T-helper 1 cell (primary cell): ENCODE measurements around the gene FOXO3.

Source experiments
- DNase-seq, 5 donors: peaks; one replicate each; pipeline ENCODE4 v3.0.0-alpha.2; 2012 to 2020

The FOXO3 gene

DNA sequence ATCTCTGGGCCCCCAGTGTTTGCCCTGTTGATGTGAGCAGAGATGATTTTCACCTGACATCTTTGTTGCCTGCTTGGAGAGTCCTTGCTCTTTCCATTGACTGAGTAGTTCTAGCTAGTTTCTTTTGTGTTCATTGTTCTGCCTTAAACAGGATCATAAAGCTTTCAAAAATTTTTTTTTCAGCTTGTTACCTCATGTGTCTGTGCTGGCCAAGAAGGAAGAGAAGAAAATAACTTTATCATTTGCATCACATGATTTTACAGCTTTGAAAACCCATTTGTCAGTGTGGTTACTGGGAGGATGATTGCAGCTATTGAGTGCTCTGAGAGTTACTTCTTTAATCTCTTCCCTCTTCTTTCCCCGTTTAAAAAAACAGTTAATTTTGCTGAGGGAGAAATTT is 16.0 kb downstream of the FOXO3 start:
- no peak for DNase-seq

GRCh38 chr6:108578166-108578565 is 17.4 kb downstream of the FOXO3 start:
- DNase-seq, result no peak

DNA sequence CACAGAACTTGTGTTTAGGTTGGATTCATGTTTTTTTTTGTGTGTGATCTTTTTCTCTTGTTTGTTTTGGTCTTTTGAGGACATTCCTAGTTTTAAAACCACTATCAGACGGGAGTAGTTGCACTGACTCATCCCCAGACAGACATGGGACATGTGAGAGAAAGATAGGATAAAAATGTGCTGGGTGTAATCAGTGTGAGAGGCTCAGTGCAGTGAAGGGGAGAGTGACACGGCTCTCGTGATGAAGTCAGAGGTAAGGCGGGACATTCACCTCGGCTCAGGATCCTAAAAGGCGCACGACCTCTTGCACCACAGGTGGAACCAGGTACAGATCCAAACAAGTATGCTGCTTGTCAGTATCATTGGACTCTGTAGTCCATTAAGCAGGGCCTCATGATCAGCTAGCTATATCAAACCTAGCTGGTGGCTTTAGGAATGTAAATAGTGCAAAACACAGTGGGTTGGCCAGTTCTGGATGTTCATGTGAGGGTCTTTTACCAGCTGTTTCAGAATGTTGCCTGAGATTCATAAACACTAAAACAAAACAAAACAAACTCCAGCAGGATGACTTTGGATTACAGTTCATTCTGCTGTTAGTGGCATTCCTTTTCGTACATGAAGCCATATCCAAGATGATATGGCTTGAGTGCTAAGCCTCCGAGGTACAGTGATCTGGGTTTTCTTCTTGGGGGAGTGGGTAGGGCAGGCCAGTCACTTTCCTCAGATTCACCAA is 18.0 kb downstream of the FOXO3 start:
- DNase-seq, result no peak

GRCh38 chr6:108579328-108579721 is 18.6 kb downstream of the FOXO3 start:
- no peak for DNase-seq

DNA sequence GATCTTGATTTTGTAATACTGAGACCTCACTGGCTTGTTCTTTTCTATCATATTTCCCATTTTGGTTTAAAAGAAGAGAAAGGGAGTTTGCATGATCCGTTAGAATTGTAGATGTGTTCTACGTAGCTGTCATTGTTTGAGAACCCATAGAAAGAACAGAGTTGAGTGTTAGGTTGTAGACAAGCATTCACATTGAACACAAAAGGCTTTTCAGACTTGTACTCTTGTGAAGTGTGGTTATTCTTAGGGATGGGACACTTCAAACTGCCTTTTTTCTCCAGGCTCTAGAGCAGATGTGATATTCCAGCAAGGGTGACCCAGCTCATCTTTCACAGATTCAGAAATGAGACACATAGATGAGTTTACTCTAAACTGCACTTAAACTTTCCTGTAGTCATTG is 19.9 kb downstream of the FOXO3 start:
- no peak for DNase-seq

DNA sequence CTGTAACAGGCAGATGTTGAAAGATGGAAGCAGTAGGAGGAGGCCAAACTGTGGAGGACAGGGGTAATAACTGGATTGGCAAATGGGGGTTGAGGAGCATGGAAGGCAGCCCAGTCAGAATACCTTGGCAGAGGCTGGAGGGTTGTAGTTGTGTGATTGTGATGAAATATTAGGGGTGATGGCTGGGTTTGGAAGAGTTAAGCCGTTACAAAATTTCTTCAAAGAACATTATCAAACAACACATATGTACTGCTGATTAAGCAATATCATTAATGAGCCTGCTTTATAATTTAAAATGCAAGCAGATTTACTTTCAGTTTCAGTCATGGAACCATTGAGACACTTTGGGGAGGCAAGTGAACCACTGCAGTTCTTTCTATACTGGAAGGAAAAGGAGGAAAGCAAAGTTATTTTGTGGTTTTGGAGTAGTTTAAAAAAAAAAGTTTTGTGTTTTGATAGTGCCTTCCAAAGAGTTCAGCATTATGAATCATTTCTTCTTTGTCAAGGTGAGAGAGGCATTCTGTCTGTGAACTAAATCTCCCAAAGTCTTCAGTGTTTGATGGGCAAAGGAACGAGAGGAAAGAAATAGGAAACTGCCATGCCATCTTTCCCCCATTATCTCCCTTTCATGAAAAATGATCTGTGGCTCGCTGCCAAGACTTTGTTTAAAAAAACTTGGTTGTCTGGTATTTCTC is 20.7 kb downstream of the FOXO3 start:
- peak in 1 of 5 donors; percentile 14 for DNase-seq

GRCh38 chr6:108581932-108582475 is 21.3 kb downstream of the FOXO3 start:
- DNase-seq, result no peak

- no peak for DNase-seq
Measured at GRCh38 chr6:108582618-108583017, 21.9 kb downstream of the FOXO3 start.

GRCh38 chr6:108584323-108584722 is 23.6 kb downstream of the FOXO3 start:
- DNase-seq, result no peak

- DNase-seq, result no peak
Measured at GRCh38 chr6:108585359-108585758, 24.6 kb downstream of the FOXO3 start.

GRCh38 chr6:108585921-108586536 is 25.3 kb downstream of the FOXO3 start:
- no peak for DNase-seq

DNA sequence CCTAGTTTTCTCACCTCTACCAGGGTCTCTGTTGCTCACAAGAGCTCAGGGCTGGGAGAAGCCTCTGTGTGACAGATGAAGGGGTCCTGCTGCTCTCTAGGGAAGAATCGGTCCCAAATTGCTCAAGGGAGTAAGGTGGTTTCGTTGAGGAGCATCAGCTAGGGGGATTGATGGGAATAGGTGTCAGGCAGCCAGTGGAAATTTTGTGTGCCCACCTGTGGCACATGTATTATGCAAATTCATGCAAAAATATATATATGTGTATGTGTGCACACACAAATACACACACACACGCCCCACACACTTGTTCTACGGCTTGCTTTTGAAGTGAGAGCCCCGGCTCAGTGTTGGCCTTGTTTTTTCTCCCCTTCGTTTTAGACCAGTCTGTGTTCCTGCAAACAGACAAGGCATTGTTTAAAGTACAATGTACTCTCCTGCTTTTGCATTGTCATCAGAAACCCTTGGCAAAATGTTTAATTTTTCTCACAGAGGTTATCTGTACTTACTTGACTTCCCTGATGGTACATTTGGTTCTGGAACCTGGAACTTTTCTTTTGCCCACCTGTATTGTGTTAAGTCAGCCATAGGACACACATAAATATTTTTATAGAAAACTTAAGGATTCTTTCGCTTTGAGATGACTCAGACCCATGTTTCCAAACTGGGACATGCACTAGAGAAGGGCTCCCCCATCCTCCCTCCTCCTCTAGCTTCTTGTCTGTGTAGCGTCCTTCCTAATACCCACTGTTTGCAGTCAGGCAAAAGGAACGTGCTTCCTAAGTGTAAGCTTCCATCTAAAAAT is 26.7 kb downstream of the FOXO3 start:
- DNase-seq, result no peak

DNA sequence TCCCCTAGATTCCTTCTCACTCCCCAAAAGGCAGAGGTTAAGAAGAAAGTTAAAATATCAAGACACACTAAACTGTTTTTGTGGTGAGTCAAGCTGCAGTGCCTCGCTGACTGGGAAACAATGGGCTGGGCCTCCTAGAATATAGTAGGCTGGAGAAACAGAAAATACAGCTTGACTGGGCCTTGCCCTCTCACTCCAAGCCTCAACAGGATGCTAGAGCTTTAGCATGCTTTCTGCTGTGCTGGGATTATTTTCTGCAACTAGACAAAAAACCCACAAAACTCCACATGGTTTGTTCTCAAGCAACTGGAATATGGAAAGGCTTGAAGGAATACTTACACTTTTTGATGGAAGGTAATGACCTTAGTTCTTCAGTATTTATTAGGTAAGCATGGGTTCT is 27.9 kb downstream of the FOXO3 start:
- no peak for DNase-seq

DNA sequence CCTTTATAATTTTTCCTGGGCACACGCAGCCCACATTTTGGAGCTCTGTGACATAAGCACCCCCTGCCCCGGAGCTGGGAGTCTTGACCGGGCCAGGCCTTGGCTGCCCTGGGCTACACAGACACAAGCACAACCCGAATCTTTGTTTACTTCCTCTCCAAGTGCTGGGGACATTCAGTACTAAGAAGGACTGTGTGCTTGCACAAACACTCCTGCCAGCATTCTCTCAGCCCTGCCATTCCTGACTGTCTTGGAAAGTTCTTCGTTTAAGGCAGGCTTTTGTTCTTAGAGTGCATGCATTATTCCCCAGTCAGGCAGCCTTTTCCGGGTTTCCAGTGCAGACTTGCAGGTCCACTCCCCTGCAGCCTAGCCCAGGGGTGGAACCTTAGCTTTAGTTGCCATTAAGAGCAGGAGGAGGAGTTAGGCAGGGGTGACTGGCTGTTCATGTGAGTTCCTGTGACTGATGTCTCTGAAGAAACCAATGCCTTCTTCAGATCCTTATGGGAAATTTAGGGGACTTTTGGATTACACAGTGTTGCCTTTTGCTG is 28.6 kb downstream of the FOXO3 start:
- no peak for DNase-seq

DNA sequence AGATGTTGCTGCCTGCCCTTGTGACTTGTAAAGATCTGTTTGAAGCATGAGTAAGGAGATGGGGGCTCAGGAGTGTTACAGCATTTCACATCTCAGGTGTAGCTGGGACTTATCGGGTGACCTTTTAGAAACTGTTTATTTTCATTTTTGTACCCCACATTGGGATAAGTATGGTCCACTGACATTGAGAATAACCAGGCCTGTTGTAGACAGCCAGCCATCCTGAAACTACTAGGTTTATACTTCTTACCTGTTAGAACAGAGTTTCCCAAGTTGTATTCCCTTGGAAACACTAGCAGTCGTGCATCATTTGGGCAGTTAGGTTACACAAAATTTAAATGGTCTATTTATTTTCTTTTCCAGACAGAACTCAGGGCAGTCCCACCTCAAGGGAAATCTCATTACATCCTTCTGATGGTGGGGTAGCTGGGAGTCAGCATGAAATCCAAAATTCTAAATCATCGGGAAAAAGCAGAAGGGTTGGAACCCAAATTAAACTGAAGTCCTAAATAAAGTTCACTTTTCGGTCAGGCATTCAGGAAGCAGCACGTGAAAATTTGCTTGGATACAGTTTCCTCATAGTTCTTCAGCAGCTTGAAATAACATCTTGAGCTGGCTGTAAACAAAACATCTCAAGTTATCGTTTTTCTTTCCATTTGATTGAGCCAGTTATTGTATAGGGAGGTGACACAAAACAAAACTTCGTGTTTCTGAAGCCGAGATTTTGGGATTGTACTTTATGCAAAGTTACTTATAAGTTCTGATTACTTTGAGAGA is 30.5 kb downstream of the FOXO3 start:
- no peak for DNase-seq

GRCh38 chr6:108592371-108593337 is 31.9 kb downstream of the FOXO3 start:
- peak; percentile 7 to 43 (median 32) for DNase-seq

DNA sequence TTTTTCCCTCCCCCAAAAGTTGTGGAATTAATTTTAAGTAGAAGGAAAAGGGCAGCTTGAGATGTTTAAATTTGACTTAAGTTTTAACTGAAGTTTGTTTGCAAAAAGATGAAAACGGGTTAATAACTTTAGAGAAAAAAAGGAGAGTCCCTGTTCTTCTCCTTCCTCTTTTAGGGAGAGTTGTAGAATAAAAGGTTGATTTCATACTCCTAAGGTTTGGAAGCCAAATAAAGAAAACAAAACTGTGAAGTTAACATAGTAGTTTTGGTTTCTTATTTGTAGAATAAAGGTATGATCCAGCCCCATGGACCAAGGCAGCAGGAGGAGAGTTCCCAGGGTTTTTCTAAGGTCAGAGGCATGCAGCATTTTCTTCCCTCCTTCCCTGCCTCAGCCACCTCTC is 33.4 kb downstream of the FOXO3 start:
- DNase-seq, result no peak

GRCh38 chr6:108594640-108595039 is 33.9 kb downstream of the FOXO3 start:
- DNase-seq, result no peak

- DNase-seq, result no peak
Measured at GRCh38 chr6:108596956-108597355, 36.2 kb downstream of the FOXO3 start.

DNA sequence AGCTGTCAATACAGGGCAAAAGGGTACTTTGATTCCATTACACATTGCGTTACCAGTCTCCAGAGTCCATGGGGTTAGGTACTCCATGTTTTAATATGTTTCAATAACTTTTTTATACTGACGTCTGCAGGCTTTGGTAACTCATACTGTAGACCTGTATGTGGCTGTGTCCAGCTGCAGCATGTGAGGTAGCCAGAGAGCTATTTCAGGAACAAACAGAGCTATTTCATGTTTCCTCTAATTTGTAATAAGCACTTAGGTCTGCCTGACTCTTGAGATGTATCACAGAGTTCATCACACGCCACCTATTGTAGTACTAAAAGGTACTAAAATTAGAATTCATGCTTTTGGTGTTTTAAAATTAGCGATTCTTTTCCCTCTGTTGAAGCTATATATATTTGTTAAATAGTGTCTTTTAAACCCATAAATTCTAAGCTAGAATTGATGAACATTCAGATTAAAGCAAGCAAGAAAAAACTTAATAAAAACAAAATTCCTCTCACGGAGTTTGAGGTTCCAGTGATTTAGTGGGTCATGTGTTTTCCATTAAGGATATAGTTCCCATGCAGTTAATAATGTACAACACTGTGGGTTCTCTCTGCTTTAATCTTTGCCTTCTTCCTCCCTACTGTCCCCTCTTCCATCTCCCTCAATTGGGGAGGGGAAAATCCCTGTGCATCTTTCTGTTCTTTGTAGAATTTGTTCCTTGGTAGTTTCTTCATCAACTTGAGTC is 37.0 kb downstream of the FOXO3 start:
- DNase-seq, result no peak
